WTC11 (cell line): ENCODE results near the gene PADI2.

Experiments used
- HMGXB4 ChIP-seq: sonication (generic); formaldehyde crosslinking; IDR thresholded peaks from 2 replicates; pipeline ENCODE4 v1.8.1; 2023; ENCODE audit warnings: mild to moderate bottlenecking, moderate library complexity, missing genetic modification reagents
- JUN ChIP-seq: sonication (generic); formaldehyde crosslinking; IDR thresholded peaks from 2 replicates; pipeline ENCODE4 v1.8.0; 2023; ENCODE audit warnings: mild to moderate bottlenecking, missing genetic modification reagents
- RORB ChIP-seq: fragments of 250-450 bp; sonication (Bioruptor Pico); IDR thresholded peaks from 2 replicates; pipeline ENCODE4 v1.9.0; 2021; ENCODE audit warnings: mild to moderate bottlenecking
- USF2 ChIP-seq: sonication (generic); formaldehyde crosslinking; IDR thresholded peaks from 2 replicates; pipeline ENCODE4 v1.8.1; 2023; ENCODE audit warnings: mild to moderate bottlenecking, missing genetic modification reagents, moderate library complexity
- TF ChIP-seq, protein P1 (sequence below): fragments of 200-600 bp; IDR thresholded peaks from 2 replicates; pipeline ENCODE4 v1.8.0; 2022; ENCODE audit warnings: antibody characterized with exemption

- TF ChIP-seq USF2 (CRISPR knock-in tag) (no peak), HMGXB4 (CRISPR knock-in tag) (no peak), RORB (no peak), JUN (CRISPR knock-in tag) (no peak)
- TF ChIP-seq, protein P1, sequence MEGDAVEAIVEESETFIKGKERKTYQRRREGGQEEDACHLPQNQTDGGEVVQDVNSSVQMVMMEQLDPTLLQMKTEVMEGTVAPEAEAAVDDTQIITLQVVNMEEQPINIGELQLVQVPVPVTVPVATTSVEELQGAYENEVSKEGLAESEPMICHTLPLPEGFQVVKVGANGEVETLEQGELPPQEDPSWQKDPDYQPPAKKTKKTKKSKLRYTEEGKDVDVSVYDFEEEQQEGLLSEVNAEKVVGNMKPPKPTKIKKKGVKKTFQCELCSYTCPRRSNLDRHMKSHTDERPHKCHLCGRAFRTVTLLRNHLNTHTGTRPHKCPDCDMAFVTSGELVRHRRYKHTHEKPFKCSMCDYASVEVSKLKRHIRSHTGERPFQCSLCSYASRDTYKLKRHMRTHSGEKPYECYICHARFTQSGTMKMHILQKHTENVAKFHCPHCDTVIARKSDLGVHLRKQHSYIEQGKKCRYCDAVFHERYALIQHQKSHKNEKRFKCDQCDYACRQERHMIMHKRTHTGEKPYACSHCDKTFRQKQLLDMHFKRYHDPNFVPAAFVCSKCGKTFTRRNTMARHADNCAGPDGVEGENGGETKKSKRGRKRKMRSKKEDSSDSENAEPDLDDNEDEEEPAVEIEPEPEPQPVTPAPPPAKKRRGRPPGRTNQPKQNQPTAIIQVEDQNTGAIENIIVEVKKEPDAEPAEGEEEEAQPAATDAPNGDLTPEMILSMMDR: no peak
These were observed 66.1 kb downstream of the PADI2 start for GRCh38 chr1:17053086-17053684.
